Panc1 (cell line): ENCODE data around the gene CER1. TPM values are rescaled to one million over a fixed set of nuclear protein-coding genes. Genes with fewer than 3 reads are reported as not detected.

Experiments used
- ATAC-seq: fragments of 200-7000 bp; cut with Tn5 transposase; 2 replicates; pipeline ENCODE4 v1.9.1; 2020; ENCODE audit warnings: mild to moderate bottlenecking, moderate library complexity
- BruUV-seq: library from RNA; stranded (reverse); fragments of 400-500 nt; replicated peaks from 2 replicates; lab custom pipeline; 2021; lab: Mats Ljungman, UMichigan
- CTCF ChIA-PET: fragments of 300-600 bp; sonication (Branson Sonifier 250); formaldehyde crosslinking; loops from one replicate; lab custom pipeline; 2022; ENCODE audit warnings: antibody characterized with exemption; lab: Charles Lee
- POLR2A ChIA-PET: fragments of 300-600 bp; sonication (Branson Sonifier 250); formaldehyde crosslinking; loops from one replicate; lab custom pipeline; 2022; ENCODE audit warnings: antibody characterized with exemption; lab: Charles Lee
- DNase-seq: peaks from one replicate; pipeline ENCODE4 v3.0.0-alpha.2; 2010; ENCODE audit warnings: low read depth, low spot score
- H3K27ac ChIP-seq: 2 replicates; pipeline ENCODE4 v1.5.1; 2011; ENCODE audit warnings: mild to moderate bottlenecking, low read length, inconsistent platforms
- H3K27me3 ChIP-seq: fragments of 200-500 bp; sonication (Bioruptor generic); 2 replicates; pipeline ENCODE4 v1.6.0; 2014; ENCODE audit warnings: low read length, inconsistent platforms; ENCODE audit not compliant: control insufficient read depth, insufficient read depth
- H3K36me3 ChIP-seq: fragments of 200-500 bp; sonication (Bioruptor generic); 2 replicates; pipeline ENCODE4 v1.5.1; 2014; ENCODE audit warnings: inconsistent platforms, mild to moderate bottlenecking, low read length, moderate library complexity; ENCODE audit not compliant: control insufficient read depth, insufficient read depth
- H3K4me1 ChIP-seq: 2 replicates; pipeline ENCODE4 v1.5.1; 2011; ENCODE audit warnings: inconsistent platforms, mild to moderate bottlenecking, low read length, moderate library complexity; ENCODE audit not compliant: control insufficient read depth, insufficient read depth
- H3K4me3 ChIP-seq, 2 experiments: 2 replicates each; pipeline ENCODE4 v1.5.1; 2011 to 2012; ENCODE audit warnings: low read depth in 2 of 2, low read length in 2 of 2, mild to moderate bottlenecking in 2 of 2, inconsistent platforms in 1 of 2, moderate library complexity in 1 of 2
- H3K9me3 ChIP-seq: fragments of 200-500 bp; sonication (Bioruptor generic); 2 replicates; pipeline ENCODE4 v1.5.1; 2014; ENCODE audit warnings: low read depth, mild to moderate bottlenecking, inconsistent platforms, low read length, moderate library complexity; ENCODE audit not compliant: control insufficient read depth, insufficient read depth
- POLR2AphosphoS5 ChIP-seq: IDR thresholded peaks from 2 replicates; pipeline ENCODE4 v1.6.1; 2012; ENCODE audit warnings: mild to moderate bottlenecking, low read depth, low read length, moderate library complexity
- SIN3A ChIP-seq: IDR thresholded peaks from 2 replicates; pipeline ENCODE4 v1.6.1; 2012; ENCODE audit warnings: low read depth, mild to moderate bottlenecking, low read length, moderate library complexity, borderline replicate concordance; ENCODE audit not compliant: insufficient read depth
- TCF7L2 ChIP-seq: IDR thresholded peaks from 2 replicates; pipeline ENCODE4 v1.6.1; 2011; ENCODE audit warnings: mild to moderate bottlenecking, low read depth, low read length, inconsistent platforms
- in situ Hi-C: cut with HindIII; loops from 2 replicates; pipeline ENCODE4 v1.10.0; 2016; ENCODE audit warnings: low sequenced_read_pairs, low pct_unique_long_range_greater_than_20kb
- intact Hi-C: fragments of 100-400 bp; cut with micrococcal nuclease; formaldehyde crosslinking; loops from one replicate; pipeline ENCODE4 v1.10.0; 2022; ENCODE audit not compliant: unreplicated experiment
- total RNA-seq: library from RNA; stranded (reverse); gene quantifications from one replicate; pipeline ENCODE4 v1.2.1, GENCODE V29; 2021; ENCODE audit not compliant: unreplicated experiment
- TF ChIP-seq, protein P1 (sequence below), 2 experiments: IDR thresholded peaks; 2 replicates each; pipeline ENCODE4 v1.6.1; 2011 to 2012; ENCODE audit warnings: low read depth in 2 of 2, control low read depth in 1 of 2, low read length in 1 of 2, mild to moderate bottlenecking in 1 of 2, moderate library complexity in 1 of 2; ENCODE audit not compliant: insufficient read depth in 1 of 2
- TF ChIP-seq, protein P2 (sequence below): fragments of 450-650 bp; IDR thresholded peaks from 2 replicates; pipeline ENCODE4 v1.5.1; 2017; ENCODE audit warnings: mild to moderate bottlenecking

The CER1 gene
- total RNA-seq, 1 experiment from 2014 or later, result not detected

DNA sequence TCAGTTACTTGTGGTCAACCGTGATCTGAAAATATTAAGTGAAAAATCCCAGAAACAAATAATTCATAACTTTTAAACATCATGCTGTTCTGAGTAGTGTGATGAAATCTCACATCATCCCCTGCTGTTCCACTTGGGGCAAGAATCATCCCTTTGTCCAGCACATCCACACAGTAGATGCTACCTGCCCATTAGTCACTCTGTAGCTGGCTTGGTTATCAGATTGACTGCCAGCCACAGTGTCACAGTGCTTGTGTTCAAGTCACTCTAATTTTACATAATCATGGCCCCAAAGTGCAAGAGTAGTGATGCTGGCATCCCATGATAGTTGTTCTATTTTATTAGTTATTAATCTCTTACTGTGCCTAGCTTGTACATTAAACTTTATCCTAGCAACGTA lies 39.1 kb upstream of the CER1 start:
- no TSS peak for BruUV-seq
- no peak for DNase-seq
- Histone ChIP-seq H3K27ac (no peak overlapping the region), H3K4me3 (no peak overlapping the region), H3K36me3 (no peaks in the 10 kb centered on the region), H3K27me3 (no peaks in the 10 kb centered on the region), H3K4me1 (no peaks in the 10 kb centered on the region), H3K9me3 (no peaks in the 10 kb centered on the region)
- CTCF ChIA-PET, result no interaction called here
- intact Hi-C loops (no loop called here), in situ Hi-C loops (no loop called here)
- POLR2A ChIA-PET, result no interaction called here
- ATAC-seq, result no peak
- TF ChIP-seq, protein P1, sequence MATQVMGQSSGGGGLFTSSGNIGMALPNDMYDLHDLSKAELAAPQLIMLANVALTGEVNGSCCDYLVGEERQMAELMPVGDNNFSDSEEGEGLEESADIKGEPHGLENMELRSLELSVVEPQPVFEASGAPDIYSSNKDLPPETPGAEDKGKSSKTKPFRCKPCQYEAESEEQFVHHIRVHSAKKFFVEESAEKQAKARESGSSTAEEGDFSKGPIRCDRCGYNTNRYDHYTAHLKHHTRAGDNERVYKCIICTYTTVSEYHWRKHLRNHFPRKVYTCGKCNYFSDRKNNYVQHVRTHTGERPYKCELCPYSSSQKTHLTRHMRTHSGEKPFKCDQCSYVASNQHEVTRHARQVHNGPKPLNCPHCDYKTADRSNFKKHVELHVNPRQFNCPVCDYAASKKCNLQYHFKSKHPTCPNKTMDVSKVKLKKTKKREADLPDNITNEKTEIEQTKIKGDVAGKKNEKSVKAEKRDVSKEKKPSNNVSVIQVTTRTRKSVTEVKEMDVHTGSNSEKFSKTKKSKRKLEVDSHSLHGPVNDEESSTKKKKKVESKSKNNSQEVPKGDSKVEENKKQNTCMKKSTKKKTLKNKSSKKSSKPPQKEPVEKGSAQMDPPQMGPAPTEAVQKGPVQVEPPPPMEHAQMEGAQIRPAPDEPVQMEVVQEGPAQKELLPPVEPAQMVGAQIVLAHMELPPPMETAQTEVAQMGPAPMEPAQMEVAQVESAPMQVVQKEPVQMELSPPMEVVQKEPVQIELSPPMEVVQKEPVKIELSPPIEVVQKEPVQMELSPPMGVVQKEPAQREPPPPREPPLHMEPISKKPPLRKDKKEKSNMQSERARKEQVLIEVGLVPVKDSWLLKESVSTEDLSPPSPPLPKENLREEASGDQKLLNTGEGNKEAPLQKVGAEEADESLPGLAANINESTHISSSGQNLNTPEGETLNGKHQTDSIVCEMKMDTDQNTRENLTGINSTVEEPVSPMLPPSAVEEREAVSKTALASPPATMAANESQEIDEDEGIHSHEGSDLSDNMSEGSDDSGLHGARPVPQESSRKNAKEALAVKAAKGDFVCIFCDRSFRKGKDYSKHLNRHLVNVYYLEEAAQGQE (IDR thresholded peaks at IDR 0.05; ENCODE audit: insufficient read depth in 1 of 2, low read depth in 2 of 2, low read length in 1 of 2), result no peak
- TF ChIP-seq POLR2AphosphoS5 (no peak), TCF7L2 (no peak), SIN3A (no peak)
- TF ChIP-seq, protein P2, sequence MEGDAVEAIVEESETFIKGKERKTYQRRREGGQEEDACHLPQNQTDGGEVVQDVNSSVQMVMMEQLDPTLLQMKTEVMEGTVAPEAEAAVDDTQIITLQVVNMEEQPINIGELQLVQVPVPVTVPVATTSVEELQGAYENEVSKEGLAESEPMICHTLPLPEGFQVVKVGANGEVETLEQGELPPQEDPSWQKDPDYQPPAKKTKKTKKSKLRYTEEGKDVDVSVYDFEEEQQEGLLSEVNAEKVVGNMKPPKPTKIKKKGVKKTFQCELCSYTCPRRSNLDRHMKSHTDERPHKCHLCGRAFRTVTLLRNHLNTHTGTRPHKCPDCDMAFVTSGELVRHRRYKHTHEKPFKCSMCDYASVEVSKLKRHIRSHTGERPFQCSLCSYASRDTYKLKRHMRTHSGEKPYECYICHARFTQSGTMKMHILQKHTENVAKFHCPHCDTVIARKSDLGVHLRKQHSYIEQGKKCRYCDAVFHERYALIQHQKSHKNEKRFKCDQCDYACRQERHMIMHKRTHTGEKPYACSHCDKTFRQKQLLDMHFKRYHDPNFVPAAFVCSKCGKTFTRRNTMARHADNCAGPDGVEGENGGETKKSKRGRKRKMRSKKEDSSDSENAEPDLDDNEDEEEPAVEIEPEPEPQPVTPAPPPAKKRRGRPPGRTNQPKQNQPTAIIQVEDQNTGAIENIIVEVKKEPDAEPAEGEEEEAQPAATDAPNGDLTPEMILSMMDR, result no peak

DNA sequence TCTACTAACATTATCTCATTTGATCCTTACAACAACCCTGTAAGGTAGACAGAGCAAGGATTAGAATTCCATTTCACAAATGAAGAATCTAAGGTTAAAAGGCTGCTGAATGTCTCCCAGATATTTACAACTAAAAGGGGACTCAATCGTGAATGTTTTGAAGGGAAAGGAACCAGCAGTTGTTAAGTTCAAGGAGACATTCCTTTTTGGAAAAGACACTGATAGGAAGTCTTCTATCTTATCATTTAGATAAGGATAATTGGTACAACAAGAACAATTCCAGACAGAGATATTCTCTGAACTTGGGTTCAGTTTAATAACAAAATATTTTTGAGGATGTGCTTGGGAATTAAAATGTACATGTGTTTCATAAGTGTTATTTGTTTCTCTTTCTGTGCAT lies 37.5 kb upstream of the CER1 start:
- TF ChIP-seq SIN3A, result no peak
- TF ChIP-seq, protein P2, result no peak
- TF ChIP-seq, protein P1 (IDR thresholded peaks at IDR 0.05; ENCODE audit: insufficient read depth in 1 of 2, low read depth in 2 of 2, low read length in 1 of 2), result no peak
- TF ChIP-seq TCF7L2, result no peak
- TF ChIP-seq POLR2AphosphoS5, result no peak
- H3K36me3 ChIP-seq, result no peaks in the 10 kb centered on the region
- DNase-seq (no peak), ATAC-seq (no peak)
- no peak overlapping the region for H3K27ac ChIP-seq
- ChIA-PET CTCF (no interaction called here), POLR2A (no interaction called here)
- no peaks in the 10 kb centered on the region for H3K4me1 ChIP-seq
- no peaks in the 10 kb centered on the region for H3K9me3 ChIP-seq
- no peaks in the 10 kb centered on the region for H3K27me3 ChIP-seq
- in situ Hi-C loops, result no loop called here
- intact Hi-C loops, result no loop called here
- H3K4me3 ChIP-seq, result no peak overlapping the region
- no TSS peak for BruUV-seq
